GM18517 (cell line): ENCODE results near the gene PLPP7.
"Not testable (repeated sequence)": the region's sequence is repeated elsewhere in the genome, so short reads cannot be mapped to it uniquely, and the experiment has no call there.

Source experiments
- ATAC-seq: cut with Tn5 transposase; IDR thresholded peaks from one replicate; pipeline ENCODE4 v1.9.1; 2021; ENCODE audit warnings: mild to moderate bottlenecking, moderate library complexity; ENCODE audit not compliant: unreplicated experiment

The PLPP7 gene

GRCh38 chr9:131324736-131325679 is 35.5 kb downstream of the PLPP7 start:
- no peak for ATAC-seq

- no peak for ATAC-seq
These were observed 39.7 kb downstream of the PLPP7 start for GRCh38 chr9:131329241-131329641.

GRCh38 chr9:131330814-131331600 is 41.5 kb downstream of the PLPP7 start:
- no peak for ATAC-seq

GRCh38 chr9:131331996-131332395 is 42.5 kb downstream of the PLPP7 start:
- not testable (repeated sequence) for ATAC-seq

GRCh38 chr9:131333771-131334628 is 44.5 kb downstream of the PLPP7 start:
- no peak for ATAC-seq

GRCh38 chr9:131334629-131335367 is 45.3 kb downstream of the PLPP7 start:
- no peak for ATAC-seq

GRCh38 chr9:131335368-131335755 is 45.8 kb downstream of the PLPP7 start:
- no peak for ATAC-seq

GRCh38 chr9:131337131-131337848 is 47.8 kb downstream of the PLPP7 start:
- ATAC-seq: no peak

- ATAC-seq: not testable (repeated sequence)
These were observed 49.7 kb downstream of the PLPP7 start for GRCh38 chr9:131339212-131339611.

GRCh38 chr9:131344931-131345535 is 55.5 kb downstream of the PLPP7 start:
- ATAC-seq: not testable (repeated sequence)

- ATAC-seq: no peak
These were observed 57.0 kb downstream of the PLPP7 start for GRCh38 chr9:131346559-131346958.

- no peak for ATAC-seq
These were observed 58.0 kb downstream of the PLPP7 start for GRCh38 chr9:131347376-131348020.

GRCh38 chr9:131348631-131349521 is 59.4 kb downstream of the PLPP7 start:
- ATAC-seq: no peak

- ATAC-seq: no peak
These were observed 60.0 kb downstream of the PLPP7 start for GRCh38 chr9:131349522-131349880.

GRCh38 chr9:131349881-131350563 is 60.5 kb downstream of the PLPP7 start:
- ATAC-seq: no peak

- not testable (repeated sequence) for ATAC-seq
These were observed 67.0 kb downstream of the PLPP7 start for GRCh38 chr9:131356479-131356878.

GRCh38 chr9:131358556-131358955 is 69.0 kb downstream of the PLPP7 start:
- no peak for ATAC-seq
